Activated CD4-positive, alpha-beta T cell treated with anti-CD3 and anti-CD28 coated beads, Interleukin-2, amount 50 U/mL, for 4 hours (primary cell): ENCODE data around the gene IGFBP7.
"Not testable (repeated sequence)": the region's sequence is repeated elsewhere in the genome, so short reads cannot be mapped to it uniquely, and the experiment has no call there.

Experiments used
- DNase-seq, 2 experiments: peaks; one replicate each; pipeline ENCODE4 v3.0.0-alpha.2; 2020

The IGFBP7 gene

DNA sequence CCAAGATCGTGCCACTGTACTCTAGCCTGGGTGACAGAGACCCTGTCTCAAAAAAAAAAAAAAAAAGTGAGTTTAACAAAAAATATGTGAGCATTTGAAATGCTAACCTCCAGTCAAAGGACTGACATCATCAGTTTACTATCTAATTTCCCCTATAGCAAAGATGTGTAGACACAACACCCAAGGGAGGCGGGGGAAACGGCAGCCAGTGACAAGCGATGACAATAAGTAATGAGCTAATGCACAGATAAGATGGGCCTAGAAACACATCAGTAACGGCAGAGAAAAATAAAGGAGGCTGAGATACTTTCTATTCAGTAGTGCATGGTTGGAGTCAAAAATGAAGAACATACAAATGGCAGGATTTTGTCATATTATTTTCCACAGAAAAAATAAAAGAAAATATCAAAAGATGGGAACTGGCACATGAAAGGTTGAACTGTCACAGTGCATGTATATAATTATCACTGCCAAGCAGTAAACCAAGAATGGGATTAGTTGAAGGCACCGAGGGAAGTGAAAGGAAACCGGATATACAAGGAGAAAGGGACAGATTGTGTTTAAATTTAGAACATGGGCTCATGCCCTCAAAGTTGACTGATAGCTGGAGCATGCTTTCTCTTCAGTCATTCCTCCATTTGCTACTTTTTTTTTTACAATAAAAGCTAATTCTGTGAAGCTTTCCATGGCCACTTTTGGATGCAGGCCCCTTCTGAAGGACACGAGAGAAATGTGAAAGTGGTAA, 41.8 kb downstream of the IGFBP7 start:
- DNase-seq, result no peak

DNA sequence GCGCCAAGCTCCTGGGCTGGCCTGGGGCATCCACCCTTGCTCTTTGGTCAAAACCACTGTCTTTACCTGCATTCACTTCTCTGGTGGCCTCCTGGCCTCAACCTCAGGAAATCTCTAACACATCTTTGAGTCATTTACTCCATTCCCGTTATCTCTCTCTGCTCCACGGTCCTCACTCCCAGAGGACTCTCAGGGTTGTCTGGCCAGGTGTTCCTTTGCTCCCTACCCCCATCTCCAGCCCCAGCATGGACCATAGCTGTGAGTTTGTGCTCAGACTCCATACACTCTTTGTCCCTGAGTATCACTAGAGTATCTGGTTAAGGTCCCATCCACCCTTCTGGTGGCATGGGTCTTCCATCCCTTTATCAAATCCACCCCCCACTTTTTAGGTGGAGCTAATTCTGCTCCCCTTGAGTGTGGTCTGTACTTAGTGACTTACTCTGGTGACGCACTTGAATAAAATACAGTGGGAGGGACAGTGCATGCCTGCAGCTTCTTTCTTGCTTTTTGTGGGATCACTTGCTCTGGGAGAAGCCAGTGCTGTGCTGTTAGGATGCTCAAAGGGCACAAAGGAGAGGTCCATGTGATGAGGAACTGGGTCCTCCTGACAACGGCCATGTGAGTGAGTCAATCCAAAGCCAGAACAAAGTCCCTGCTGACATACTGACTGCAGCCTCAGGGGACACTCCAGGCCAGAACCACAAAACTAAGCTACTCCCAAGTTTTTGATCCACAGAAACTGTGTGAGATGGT, 44.3 kb downstream of the IGFBP7 start:
- DNase-seq, result no peak

DNA sequence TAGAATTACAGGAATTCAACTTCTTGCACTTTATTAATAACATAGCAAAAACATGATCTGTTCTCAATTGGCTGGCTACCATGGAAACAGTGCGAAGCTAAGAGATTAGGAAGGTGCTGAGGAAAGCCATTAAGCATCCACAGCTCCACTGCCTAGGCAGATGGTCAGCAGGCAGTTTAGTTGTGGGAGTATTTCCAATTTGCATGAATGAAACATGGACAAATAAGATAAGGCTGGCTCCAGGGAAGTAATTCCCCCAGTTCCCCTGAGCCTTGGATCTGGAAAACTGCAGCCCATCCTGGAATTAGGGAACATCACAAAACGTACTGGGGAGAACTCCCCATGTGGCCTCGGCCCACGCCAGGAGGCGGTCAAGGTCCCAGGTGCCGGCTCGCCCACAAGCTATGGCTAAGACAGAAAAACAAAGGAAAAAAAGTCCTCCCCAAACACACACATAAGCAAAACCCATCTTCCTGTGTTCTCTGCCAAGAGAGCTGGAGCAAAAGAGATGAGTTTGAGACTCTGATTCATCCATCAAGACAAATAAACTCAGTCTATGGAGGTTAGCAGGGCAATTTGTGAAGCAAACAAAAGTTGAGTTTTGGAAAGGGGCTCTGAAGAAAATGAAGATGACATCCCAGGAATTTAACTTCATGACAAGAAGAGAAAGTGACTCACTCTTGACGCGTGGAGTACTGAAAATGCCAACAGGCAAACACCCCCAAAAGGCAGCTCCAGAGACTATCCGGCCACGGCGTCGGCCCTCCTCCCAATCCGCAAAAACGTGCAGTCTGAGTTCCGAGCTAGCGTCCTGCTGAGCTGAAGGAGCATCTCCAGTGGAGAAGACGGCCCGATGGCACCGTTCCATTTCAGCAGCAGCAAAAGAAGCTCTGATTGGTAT, 45.1 kb downstream of the IGFBP7 start:
- DNase-seq, result no peak

DNA sequence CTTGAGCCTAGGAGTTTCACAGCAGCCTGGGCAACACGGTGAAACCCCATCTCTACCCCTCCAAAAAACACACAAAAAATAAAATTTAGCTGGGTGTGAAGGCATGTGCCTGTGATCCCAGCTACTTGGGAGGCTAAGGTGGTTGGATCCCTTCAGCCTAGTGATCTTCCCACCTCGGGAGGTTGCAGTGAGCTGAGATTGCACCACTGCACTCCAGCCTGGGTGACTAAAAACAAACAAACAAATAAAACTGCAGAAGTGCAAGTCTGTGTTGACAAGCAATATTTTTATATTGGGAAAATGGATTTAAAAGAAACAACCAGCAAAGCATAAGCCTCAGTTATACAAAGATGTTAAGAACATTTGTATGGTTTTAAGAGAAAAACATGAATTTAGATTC, 46.1 kb downstream of the IGFBP7 start:
- DNase-seq, result no peak

DNA sequence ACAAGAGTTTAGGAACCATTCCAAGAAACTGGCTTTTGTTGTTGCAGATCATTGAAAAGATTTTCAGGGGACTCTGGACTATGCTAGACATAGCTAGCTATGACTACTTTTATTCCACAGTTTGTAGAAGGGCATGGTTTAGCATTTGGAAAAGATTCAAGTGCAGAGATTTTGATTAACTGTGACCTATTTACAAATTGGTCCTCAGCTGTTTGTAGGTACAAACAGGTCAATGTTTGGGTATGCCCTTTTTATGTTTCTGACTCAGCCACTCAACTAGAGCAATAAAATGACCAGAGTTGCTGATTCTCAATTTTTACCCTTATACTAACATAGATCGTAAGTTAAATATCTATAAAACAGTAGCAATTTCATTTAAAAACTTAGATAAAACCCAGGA, 46.7 kb downstream of the IGFBP7 start:
- no peak for DNase-seq

DNA sequence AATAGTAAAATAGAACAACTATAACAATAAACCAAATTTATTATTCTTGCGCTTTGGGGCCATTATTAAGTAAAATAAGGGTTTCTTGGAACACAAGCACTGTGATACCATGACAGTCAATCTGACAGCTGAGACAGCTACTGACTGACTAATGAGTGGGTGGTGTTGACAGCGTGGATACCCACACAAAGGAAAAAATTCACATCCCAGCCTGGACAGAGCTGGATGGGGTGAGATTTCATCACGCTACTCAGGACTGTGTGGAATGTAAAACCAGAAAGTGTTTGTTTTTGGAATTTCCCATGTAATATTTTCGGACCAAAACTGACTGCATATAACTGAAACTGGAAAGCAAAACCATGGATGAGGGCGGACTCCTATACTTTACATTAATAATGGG, 48.8 kb downstream of the IGFBP7 start:
- no peak for DNase-seq

DNA sequence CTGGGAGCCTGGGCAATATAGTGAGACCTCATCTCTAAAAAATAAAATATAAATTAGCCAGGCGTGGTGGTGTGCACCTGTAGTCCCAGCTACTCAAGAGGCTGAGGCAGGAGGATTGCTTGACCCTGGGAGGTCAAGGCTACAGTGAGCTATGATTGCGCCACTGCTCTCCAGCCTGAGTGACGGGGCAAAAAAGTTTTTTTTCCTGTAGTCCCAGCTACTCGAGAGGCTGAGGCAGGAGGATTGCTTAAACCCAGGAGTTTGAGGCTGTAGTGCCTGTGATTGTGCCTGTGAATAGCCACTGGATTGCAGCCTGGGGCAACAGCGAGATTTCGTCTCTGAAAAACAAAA, 49.5 kb downstream of the IGFBP7 start:
- DNase-seq, result not testable (repeated sequence)

DNA sequence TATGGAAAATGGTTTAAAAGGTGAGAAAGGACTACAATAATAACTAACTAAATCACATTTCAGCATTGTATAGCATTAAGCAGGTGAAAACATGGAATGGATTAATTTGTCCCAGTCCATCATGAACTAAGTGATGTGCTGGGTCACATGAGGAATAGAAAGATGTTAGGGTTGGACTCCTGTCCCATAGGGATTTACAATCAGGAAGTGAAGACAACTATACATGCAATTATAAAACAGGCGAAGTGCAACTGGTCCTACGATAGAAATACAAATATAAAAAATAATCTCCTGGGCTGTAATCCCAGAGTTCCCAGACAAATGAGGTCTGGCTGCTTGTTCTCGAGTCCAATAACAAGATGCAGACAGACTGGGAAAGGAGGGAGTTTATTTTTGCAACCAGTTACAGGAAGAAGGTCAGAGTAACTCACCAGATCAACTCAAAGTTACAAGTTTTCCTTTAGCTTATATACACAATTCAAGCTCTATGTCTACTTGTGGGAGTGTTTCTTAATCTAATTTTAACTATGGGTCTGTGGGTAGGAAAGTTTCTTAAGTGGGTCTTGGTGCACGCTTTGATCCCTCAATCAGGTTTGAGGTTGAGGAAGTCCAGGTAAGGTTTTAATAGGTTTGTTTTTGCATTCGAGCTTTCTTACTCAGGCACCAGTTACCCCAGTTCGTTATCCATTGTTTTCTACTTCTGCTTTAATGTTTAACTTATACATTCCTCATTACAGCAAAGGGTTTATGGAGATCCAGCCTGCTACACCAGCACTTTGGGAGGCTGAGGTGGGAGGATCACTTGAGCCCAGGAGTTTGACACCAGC, 50.1 kb downstream of the IGFBP7 start:
- no peak for DNase-seq

DNA sequence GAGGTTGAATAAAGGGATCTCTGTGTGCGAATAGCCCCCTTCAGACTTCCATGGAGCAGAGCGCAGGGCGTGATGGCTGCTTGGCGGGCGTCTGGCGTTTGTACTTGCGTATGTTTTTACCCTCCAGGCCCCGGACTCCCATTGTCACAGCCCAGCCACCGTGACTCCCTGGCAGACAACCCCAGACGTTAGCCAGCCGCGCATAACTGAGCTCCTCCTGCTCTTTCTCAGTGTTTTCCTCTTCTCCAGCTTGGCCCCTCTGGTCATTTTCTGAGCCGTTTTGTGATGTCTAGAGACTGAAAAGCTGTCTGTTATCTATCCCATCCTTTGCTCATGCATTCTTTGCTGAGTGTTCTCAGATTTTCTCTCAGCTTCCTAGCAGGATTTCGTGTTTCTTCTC, 54.3 kb downstream of the IGFBP7 start:
- no peak for DNase-seq

DNA sequence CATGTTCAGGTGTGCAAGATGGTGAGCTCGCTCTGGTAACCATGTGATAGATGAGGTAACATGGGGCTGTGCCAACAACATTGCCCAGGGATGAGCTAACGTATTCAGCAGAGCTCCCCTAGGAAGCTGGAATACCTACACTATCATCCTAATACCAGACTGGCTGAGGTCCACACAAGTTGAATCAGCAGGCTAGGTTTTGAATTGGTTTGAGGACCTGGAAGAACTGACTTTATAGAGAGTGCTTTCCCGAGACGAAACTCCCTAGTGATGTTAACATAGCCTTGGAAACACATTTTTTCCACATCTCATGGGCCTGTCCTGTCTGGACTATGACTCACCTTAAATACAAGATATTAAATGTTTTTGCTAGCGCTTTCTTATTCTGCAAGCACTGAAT, 56.7 kb downstream of the IGFBP7 start:
- DNase-seq, result no peak

DNA sequence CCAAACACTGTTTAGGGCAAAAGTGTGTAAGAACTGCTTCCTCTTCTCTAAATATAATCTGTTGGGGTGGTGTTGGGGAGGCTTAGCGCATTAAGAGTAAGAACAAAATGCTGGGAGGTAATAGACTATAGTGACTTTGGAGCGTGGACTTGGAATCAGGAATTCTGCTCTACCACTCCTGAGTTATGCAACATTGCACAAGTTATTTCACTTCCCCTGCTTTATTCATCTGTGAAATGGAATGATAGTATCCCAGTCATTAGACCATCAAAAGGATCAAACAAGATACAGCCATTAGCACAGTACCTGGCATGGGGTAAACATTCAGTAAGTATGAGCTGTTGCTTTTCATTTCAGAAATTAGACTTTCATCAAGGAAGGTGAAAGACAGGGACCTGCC, 58.7 kb downstream of the IGFBP7 start:
- DNase-seq, result no peak

DNA sequence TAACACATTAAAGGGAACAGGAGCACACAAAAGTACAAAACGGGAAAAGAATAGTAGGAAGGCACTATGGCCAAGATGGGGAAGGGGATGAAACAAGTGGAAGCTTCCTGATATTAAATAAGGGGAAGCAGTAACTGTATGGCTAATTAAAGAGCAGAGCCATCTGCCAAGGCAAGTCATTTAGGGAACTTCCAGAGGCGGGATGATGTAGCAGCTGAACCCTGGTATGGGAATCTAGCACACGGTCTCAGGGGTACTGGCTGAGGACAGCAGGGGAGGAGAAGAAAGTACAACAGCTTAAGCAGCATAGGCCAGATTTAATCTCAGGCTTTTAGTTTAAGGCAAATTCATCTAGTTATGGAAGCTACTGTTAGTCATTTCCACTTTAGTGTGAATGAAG, 59.1 kb downstream of the IGFBP7 start:
- no peak for DNase-seq

DNA sequence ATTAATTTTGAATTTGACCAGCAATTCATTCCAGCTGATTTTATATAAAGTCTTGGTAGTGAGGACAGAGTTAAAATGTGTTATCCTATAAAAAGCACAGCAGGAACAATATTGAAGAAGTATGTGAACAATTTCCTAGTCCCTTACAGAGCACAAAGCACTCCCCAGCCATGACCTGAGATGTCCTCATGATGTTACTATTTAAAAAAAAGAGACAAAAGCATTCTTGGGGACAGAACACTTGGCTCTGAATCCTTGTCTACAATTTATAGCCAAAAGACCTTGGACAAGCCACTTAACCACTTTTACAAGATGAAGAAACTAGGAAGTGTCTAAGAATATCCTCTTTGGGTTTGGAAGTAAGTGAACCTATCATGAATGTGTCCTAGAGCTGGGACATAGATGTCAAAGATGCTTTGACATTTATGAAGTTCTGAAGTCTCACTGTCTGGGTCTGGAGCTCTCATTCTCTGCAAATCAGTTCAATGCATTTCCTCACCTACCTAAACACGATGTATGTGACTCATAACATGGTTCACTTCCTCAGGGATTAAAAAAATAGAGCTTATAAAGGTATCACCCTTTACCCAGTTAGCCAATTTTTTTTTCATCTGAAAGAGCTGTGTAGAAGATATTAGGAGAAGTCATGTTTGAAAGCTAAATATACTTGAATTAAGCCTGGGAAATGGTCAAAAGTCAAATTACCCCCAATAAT, 61.4 kb downstream of the IGFBP7 start:
- no peak for DNase-seq

DNA sequence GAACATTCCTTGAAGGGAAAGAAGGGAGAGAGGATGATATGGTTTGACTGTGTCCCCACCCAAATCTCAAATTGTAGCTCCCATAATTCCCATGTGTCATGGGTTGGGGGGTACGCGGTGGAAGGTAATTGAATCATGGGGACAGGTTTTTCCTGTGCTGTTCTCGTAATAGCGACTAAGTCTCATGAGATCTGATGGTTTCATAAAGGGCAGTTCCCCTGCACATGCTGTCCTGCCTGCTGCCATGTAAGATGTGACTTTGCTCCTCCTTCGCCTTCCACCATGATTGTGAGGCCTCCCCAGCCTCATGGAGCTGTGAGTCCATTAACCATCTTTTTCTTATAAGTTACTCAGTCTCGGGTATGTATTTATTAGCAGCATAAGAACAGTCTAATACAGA, 63.1 kb downstream of the IGFBP7 start:
- DNase-seq, result not testable (repeated sequence)

DNA sequence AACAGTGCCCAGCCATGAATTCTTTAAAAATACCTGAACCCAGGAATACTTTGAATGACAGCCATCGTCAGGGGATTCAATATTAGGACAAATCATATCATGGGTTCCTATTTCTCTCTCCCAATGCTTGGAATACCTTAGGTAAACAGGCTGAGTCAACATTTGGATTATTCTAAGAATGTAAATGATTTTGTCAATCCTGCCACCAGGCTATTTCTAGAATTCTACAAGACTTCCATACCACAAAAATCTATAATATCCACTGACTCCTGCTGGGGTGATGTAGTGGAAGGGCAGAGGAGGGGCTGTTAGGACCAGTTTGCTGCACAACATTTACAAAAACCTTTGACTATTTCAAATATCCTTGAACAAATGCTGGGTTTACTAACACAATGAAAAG, 65.2 kb downstream of the IGFBP7 start:
- DNase-seq, result no peak

DNA sequence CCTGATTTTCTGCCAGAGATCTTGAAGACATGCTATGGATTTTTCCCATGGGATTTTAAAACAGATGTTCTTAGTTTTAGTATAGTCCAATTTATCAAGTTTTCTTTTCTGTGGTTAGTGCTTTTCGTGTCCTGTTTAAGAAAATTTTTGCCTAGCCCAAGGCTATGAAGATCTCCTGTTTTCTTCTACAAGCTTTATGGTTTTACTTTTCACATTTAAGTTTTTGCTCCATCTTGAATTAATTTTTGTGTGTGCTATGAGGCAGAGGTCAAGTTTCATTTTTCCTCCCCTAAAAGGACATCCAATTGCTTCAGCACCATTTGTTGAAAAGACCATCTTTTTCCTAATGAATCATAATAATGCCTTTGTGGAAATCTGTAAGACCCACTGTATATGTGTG, 65.9 kb downstream of the IGFBP7 start:
- DNase-seq, result no peak

DNA sequence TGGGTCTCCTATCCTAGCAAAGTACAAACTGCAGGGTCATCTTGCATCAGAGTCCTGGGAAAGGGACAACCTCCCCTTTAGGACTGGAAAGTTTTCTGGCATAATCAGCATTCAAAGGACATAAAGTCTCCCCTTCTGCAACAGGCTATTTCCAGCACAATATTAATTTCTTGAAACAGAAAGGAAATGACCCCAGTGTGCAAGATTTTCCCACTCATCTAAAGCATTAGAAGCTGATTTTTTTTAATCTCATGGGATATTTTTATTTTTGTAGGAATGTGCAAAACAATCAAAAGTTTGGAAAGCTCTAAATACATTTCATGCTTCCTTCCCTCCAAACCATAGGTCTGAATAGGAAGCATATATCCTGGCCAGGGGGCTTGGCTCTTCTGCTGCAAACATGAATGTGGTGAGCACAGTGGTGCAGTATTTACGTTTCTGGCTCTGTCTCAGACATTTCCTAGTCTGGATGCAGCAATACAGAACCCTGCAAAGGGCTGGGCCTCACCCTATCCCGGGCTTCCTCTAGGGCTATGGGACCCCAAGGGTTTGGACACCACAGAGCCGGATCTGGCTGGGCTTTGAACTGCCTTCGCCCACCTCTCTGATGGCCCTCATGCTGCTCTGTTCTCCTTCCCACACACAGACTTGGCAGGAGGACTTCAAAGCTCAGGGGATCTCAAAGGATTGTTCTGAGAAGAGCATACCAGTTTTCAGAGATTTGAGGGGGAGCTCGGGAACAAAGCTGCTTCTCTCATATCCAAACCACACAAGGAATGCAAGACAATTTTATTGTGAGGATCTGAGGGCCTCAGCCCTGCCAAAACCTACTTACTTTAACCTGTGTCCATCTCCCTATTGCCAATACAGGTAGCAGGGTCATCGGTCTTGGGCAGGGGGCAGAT, 66.6 kb downstream of the IGFBP7 start:
- no peak for DNase-seq

DNA sequence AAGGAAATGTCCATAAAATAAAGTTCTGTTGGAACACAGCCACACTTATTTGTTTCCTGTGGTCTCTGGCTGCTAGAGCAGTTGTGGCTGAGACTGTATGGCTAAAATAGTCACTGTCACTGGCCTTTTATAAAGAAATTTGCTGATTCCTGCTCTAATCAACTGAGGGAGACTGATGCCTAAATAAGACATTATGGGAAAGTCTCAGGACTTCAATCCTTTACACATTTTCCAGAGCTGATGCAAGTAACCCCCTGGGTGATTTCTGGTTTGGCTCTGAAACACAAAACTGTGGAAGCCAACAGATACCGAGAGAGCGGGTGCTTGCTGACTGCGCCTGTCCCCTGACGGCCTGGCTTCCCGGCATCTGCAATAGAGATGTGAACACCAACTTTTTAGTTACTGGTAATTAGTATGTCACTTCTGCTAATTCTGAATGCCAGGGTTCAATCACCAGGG, 67.4 kb downstream of the IGFBP7 start:
- no peak for DNase-seq

DNA sequence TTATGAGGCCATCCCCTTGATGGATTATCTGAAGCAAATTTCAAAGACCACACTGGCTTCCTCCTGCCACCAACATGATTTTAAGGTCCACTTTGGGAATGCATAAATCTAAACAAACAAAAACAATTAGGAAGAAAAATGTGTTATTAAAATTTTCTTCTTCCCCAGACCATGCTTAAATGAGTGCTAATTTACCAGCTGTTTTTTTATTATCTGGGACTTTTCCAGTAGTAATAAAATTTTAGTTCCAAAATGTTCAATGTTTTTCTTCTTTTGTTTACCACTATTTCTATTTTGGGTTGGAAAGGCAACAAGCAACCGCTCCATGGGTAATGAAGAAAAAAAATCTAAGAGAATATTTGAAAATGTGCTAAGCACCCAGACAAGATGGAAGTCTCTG, 69.2 kb downstream of the IGFBP7 start:
- DNase-seq, result no peak

DNA sequence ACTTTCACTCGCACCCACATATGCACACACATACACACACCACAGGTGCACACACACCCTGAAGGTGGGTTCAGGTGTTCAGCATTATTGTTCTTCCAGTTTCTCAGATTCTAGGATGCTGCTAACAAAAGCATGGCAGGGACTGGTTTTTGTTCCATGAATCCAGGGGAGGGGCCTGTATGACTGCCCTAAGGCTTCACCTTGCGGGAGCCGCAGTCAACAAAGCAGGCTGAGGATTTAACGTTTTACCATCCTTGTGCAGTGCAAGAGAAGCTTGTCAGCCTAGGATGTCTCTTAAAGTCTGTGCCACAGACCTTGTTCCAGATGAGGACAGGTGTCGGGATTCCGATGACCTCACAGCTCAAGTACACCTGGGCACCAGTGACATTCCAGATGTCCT, 69.7 kb downstream of the IGFBP7 start:
- no peak for DNase-seq

DNA sequence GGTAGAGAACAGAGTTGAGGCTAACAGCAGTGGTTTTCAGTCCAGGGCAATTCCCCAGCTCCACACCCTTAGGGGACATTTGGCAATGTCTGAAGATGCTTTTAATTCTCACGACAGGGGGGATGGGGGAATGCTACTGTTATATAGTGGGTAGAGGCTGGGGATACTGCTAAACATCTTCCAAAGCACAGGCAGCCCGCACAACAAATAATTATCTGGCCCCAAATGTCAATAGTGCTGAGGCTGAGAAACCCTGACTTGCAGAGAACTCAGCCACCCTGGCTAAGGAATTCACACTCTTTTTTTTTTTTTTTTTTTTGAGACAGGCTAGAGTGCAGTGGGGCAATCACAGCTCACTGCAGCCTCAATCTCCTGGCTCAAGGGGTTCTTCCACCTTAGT, 70.8 kb downstream of the IGFBP7 start:
- DNase-seq, result no peak
